ENCODE measurements around the gene ME1.

Gene ME1

DNA sequence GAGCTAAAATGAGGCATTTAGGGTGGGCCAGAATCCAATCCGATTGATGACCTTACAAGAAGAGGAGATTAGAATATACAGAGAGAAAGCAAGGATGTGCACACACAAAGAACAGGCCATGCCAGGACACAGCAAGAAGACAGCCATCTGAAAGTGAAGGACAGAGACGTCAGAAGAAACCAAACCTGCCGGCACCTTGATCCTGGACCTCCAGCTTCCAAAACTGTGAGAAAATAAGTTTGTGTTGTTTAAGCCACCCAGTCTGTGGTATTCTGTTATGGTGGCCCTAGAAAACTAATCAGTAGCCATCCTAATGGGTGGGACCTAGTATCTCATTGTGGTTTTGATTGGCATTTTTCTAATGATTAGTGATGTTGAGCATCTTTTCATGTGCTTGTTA is 39.7 kb upstream of the ME1 start:
- no peak for DNase-seq
- Histone ChIP-seq H4K20me1 (ENCODE audit: insufficient read depth, low read length) (no peaks in the 10 kb centered on the region), H3K4me2 (ENCODE audit: low read depth, low read length) (no peak overlapping the region), H3K4me1 (ENCODE audit: low read length) (no peaks in the 10 kb centered on the region), H3K9ac (ENCODE audit: low read length) (no peak overlapping the region), H3K27me3 (replicated peaks; ENCODE audit: insufficient read depth, low read length) (no peaks in the 10 kb centered on the region), H3K27ac (ENCODE audit: low read length) (no peak overlapping the region), H3K9me3 (replicated peaks; ENCODE audit: insufficient read depth, low read length) (no peaks in the 10 kb centered on the region), H3K36me3 (replicated peaks; ENCODE audit: insufficient read depth, low read length) (no peaks in the 10 kb centered on the region), H3K4me3 (ENCODE audit: low read length) (no peak overlapping the region), H2AFZ (ENCODE audit: low read length) (no peak overlapping the region), H3K79me2 (ENCODE audit: low read length) (no peaks in the 10 kb centered on the region), H3F3A (ENCODE audit: insufficient read depth, low read length) (no peaks in the 10 kb centered on the region), H3K9me2 (replicated peaks; ENCODE audit: insufficient read depth, low read length) (no peaks in the 10 kb centered on the region)
- no peak for TF ChIP-seq EZH2 (optimal IDR thresholded peaks at IDR 0.05; ENCODE audit: low read depth, low read length)
- TF ChIP-seq, protein P1, sequence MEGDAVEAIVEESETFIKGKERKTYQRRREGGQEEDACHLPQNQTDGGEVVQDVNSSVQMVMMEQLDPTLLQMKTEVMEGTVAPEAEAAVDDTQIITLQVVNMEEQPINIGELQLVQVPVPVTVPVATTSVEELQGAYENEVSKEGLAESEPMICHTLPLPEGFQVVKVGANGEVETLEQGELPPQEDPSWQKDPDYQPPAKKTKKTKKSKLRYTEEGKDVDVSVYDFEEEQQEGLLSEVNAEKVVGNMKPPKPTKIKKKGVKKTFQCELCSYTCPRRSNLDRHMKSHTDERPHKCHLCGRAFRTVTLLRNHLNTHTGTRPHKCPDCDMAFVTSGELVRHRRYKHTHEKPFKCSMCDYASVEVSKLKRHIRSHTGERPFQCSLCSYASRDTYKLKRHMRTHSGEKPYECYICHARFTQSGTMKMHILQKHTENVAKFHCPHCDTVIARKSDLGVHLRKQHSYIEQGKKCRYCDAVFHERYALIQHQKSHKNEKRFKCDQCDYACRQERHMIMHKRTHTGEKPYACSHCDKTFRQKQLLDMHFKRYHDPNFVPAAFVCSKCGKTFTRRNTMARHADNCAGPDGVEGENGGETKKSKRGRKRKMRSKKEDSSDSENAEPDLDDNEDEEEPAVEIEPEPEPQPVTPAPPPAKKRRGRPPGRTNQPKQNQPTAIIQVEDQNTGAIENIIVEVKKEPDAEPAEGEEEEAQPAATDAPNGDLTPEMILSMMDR (IDR thresholded peaks at IDR 0.05; ENCODE audit: low read length), result no peak

DNA sequence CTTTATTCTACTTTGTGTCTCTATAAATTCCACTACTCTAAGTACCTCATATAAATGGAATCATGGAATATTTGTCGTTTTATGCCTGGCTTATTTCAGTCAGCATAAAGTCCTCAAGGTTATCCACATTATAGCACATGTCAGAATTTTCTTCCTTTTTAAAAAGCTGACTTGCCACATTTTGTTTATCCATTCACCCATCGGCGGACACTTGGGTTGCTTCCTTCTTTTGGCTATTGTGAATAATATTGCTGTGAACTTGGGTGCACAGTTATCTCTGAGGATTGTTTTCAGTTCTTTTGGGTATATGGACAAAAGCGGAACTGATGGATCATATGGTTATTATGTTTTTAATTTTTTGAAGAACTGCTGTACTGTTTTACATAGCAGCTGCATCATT is 39.1 kb upstream of the ME1 start:
- Histone ChIP-seq H3K9me2 (replicated peaks; ENCODE audit: insufficient read depth, low read length) (no peaks in the 10 kb centered on the region), H3F3A (ENCODE audit: insufficient read depth, low read length) (no peaks in the 10 kb centered on the region), H3K79me2 (ENCODE audit: low read length) (no peaks in the 10 kb centered on the region), H3K4me3 (ENCODE audit: low read length) (no peak overlapping the region), H4K20me1 (ENCODE audit: insufficient read depth, low read length) (no peaks in the 10 kb centered on the region), H3K4me1 (ENCODE audit: low read length) (no peaks in the 10 kb centered on the region), H3K27me3 (replicated peaks; ENCODE audit: insufficient read depth, low read length) (no peaks in the 10 kb centered on the region), H3K36me3 (replicated peaks; ENCODE audit: insufficient read depth, low read length) (no peaks in the 10 kb centered on the region), H2AFZ (ENCODE audit: low read length) (no peak overlapping the region), H3K27ac (ENCODE audit: low read length) (no peak overlapping the region), H3K4me2 (ENCODE audit: low read depth, low read length) (no peak overlapping the region), H3K9me3 (replicated peaks; ENCODE audit: insufficient read depth, low read length) (no peaks in the 10 kb centered on the region), H3K9ac (ENCODE audit: low read length) (no peak overlapping the region)
- no peak for TF ChIP-seq EZH2 (optimal IDR thresholded peaks at IDR 0.05; ENCODE audit: low read depth, low read length)
- no peak for TF ChIP-seq EZH2phosphoT487 (IDR thresholded peaks at IDR 0.05; ENCODE audit: low read length)
- TF ChIP-seq, protein P1 (IDR thresholded peaks at IDR 0.05; ENCODE audit: low read length), result no peak
- no peak for DNase-seq

DNA sequence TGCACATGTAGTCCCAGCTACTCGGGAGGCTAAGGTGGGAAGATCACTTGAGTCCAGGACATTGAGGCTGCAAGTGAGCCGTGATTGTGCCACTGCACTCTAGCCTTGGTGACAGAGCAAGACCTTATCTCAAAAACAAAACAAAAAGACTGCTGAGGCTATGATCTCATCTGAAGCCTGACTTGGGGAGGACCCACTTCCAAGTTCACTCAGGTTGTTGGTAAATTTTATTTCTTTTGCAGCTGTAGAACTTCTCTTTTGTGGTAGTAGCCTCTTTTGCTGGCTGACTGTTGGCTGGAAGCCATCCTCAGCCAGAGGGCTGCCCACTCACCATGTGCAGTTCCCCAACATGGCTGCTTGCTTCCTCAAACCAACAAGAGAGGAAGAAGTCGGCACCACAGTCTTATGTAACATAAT is 36.8 kb upstream of the ME1 start:
- H2AFZ ChIP-seq (ENCODE audit: low read length), result no peak overlapping the region
- no peak overlapping the region for H3K27ac ChIP-seq (ENCODE audit: low read length)

More for the DNA sequence above, 36.8 kb upstream of the ME1 start:
- no peaks in the 10 kb centered on the region for H3F3A ChIP-seq (ENCODE audit: insufficient read depth, low read length)
- no peaks in the 10 kb centered on the region for H3K36me3 ChIP-seq (replicated peaks; ENCODE audit: insufficient read depth, low read length)
- no peaks in the 10 kb centered on the region for H3K4me1 ChIP-seq (ENCODE audit: low read length)
- H3K9ac ChIP-seq (ENCODE audit: low read length), result no peak overlapping the region
- H3K9me3 ChIP-seq (replicated peaks; ENCODE audit: insufficient read depth, low read length), result no peaks in the 10 kb centered on the region
- no peaks in the 10 kb centered on the region for H3K9me2 ChIP-seq (replicated peaks; ENCODE audit: insufficient read depth, low read length)
- no peaks in the 10 kb centered on the region for H3K27me3 ChIP-seq (replicated peaks; ENCODE audit: insufficient read depth, low read length)
- no peaks in the 10 kb centered on the region for H4K20me1 ChIP-seq (ENCODE audit: insufficient read depth, low read length)
- no peaks in the 10 kb centered on the region for H3K79me2 ChIP-seq (ENCODE audit: low read length)
- DNase-seq, result no peak
- no peak overlapping the region for H3K4me3 ChIP-seq (ENCODE audit: low read length)
- TF ChIP-seq EZH2 (optimal IDR thresholded peaks at IDR 0.05; ENCODE audit: low read depth, low read length), result no peak
- no peak for TF ChIP-seq EZH2phosphoT487 (IDR thresholded peaks at IDR 0.05; ENCODE audit: low read length)
- TF ChIP-seq, protein P1 (IDR thresholded peaks at IDR 0.05; ENCODE audit: low read length), result no peak
- no peak overlapping the region for H3K4me2 ChIP-seq (ENCODE audit: low read depth, low read length)
